H9 (cell line): ENCODE measurements around the gene ZNF683. TPM values are rescaled to one million over a fixed set of nuclear protein-coding genes. Genes with fewer than 3 reads are reported as not detected.

ENCODE experiments used
- DNase-seq: peaks from one replicate; pipeline ENCODE4 v3.0.0-alpha.2; 2017
- H2AFZ ChIP-seq: one replicate; pipeline ENCODE4 v1.6.1; 2013; ENCODE audit warnings: mild to moderate bottlenecking, low read length, control low read depth, moderate library complexity
- H2AK5ac ChIP-seq: 2 replicates; pipeline ENCODE4 v1.6.1; 2013; ENCODE audit warnings: low read length, control low read depth, mixed read lengths; ENCODE audit not compliant: insufficient read length
- H2BK120ac ChIP-seq: one replicate; pipeline ENCODE4 v1.6.1; 2013; ENCODE audit warnings: low read depth, mild to moderate bottlenecking, low read length, control low read depth, inconsistent platforms; ENCODE audit not compliant: poor library complexity, severe bottlenecking
- H2BK12ac ChIP-seq: 2 replicates; pipeline ENCODE4 v1.6.1; 2013; ENCODE audit warnings: low read length, control low read depth, mixed read lengths, low read depth; ENCODE audit not compliant: insufficient read length
- H2BK15ac ChIP-seq: 2 replicates; pipeline ENCODE4 v1.6.1; 2013; ENCODE audit warnings: low read depth, low read length, control low read depth
- H2BK20ac ChIP-seq: one replicate; pipeline ENCODE4 v1.6.1; 2013; ENCODE audit warnings: low read depth, mild to moderate bottlenecking, low read length, control low read depth, inconsistent platforms; ENCODE audit not compliant: poor library complexity, severe bottlenecking
- H2BK5ac ChIP-seq: 2 replicates; pipeline ENCODE4 v1.6.1; 2013; ENCODE audit warnings: low read length, control low read depth, mixed read lengths; ENCODE audit not compliant: insufficient read length
- H3K14ac ChIP-seq: 2 replicates; pipeline ENCODE4 v1.6.1; 2013; ENCODE audit warnings: low read length, control low read depth; ENCODE audit not compliant: insufficient read depth
- H3K18ac ChIP-seq: 2 replicates; pipeline ENCODE4 v1.6.1; 2013; ENCODE audit warnings: low read depth, mild to moderate bottlenecking, mixed read lengths, low read length, control low read depth; ENCODE audit not compliant: insufficient read length
- H3K23ac ChIP-seq: 2 replicates; pipeline ENCODE4 v1.6.1; 2013; ENCODE audit warnings: low read length, control low read depth, mixed read lengths, low read depth; ENCODE audit not compliant: insufficient read length
- H3K23me2 ChIP-seq: 2 replicates; pipeline ENCODE4 v1.6.1; 2013; ENCODE audit warnings: low read depth, mild to moderate bottlenecking, mixed read lengths, low read length, control low read depth; ENCODE audit not compliant: insufficient read length, poor library complexity, severe bottlenecking
- H3K27ac ChIP-seq: 2 replicates; pipeline ENCODE4 v1.5.1; 2013; ENCODE audit warnings: low read length, control low read depth, mixed read lengths, low read depth; ENCODE audit not compliant: insufficient read length
- H3K27me3 ChIP-seq: 2 replicates; pipeline ENCODE4 v1.6.1; 2013; ENCODE audit warnings: low read length, control low read depth, inconsistent platforms; ENCODE audit not compliant: insufficient read depth
- H3K4ac ChIP-seq: 2 replicates; pipeline ENCODE4 v1.6.1; 2013; ENCODE audit warnings: low read depth, mild to moderate bottlenecking, control low read depth, inconsistent platforms, low read length, moderate library complexity
- H3K4me1 ChIP-seq: 2 replicates; pipeline ENCODE4 v1.6.1; 2013; ENCODE audit warnings: low read length, control low read depth, inconsistent platforms; ENCODE audit not compliant: insufficient read depth
- H3K4me2 ChIP-seq: 2 replicates; pipeline ENCODE4 v1.6.1; 2013; ENCODE audit warnings: low read length, control low read depth, mixed read lengths; ENCODE audit not compliant: insufficient read length, insufficient read depth
- H3K56ac ChIP-seq: 2 replicates; pipeline ENCODE4 v1.6.1; 2013; ENCODE audit warnings: low read depth, mild to moderate bottlenecking, mixed read lengths, low read length, control low read depth; ENCODE audit not compliant: insufficient read length
- H3K79me1 ChIP-seq: 2 replicates; pipeline ENCODE4 v1.6.1; 2013; ENCODE audit warnings: low read depth, mild to moderate bottlenecking, moderate library complexity, low read length, control low read depth, inconsistent platforms; ENCODE audit not compliant: insufficient read depth, poor library complexity, severe bottlenecking
- H3K79me2 ChIP-seq: 2 replicates; pipeline ENCODE4 v1.6.1; 2013; ENCODE audit warnings: low read length, control low read depth, inconsistent platforms; ENCODE audit not compliant: insufficient read depth
- H3K9ac ChIP-seq: 2 replicates; pipeline ENCODE4 v1.6.1; 2013; ENCODE audit warnings: low read length, control low read depth, mixed read lengths; ENCODE audit not compliant: insufficient read length; ENCODE audit errors: extremely low read depth
- H3K9me3 ChIP-seq: one replicate; pipeline ENCODE4 v1.6.1; 2013; ENCODE audit warnings: low read depth, low read length, inconsistent platforms; ENCODE audit not compliant: control insufficient read depth
- H3T11ph ChIP-seq: one replicate; pipeline ENCODE4 v1.6.1; 2013; ENCODE audit warnings: mild to moderate bottlenecking, low read length, control low read depth, inconsistent platforms
- H4K20me1 ChIP-seq: one replicate; pipeline ENCODE4 v1.6.1; 2013; ENCODE audit not compliant: control insufficient read depth, insufficient read length, insufficient read depth
- H4K5ac ChIP-seq: 2 replicates; pipeline ENCODE4 v1.6.1; 2013; ENCODE audit warnings: low read depth, mild to moderate bottlenecking, mixed read lengths, low read length, control low read depth; ENCODE audit not compliant: insufficient read length
- H4K8ac ChIP-seq: replicated peaks from 2 replicates; pipeline ENCODE4 v1.6.1; 2013; ENCODE audit warnings: low read length, control low read depth, mixed read lengths, low read depth; ENCODE audit not compliant: insufficient read length
- H4K91ac ChIP-seq: 2 replicates; pipeline ENCODE4 v1.6.1; 2013; ENCODE audit warnings: low read depth, mild to moderate bottlenecking, moderate library complexity, mixed read lengths, low read length, control low read depth; ENCODE audit not compliant: insufficient read length
- H3K27ac Mint-ChIP-seq, 3 experiments: 2 replicates in 2 of 3; 3 replicates in 1 of 3; pipeline ENCODE4 v1.8.0; 2020 to 2021; ENCODE audit warnings: mixed read lengths in 3 of 3, mild to moderate bottlenecking in 1 of 3, moderate library complexity in 1 of 3
- H3K27me3 Mint-ChIP-seq: 2 replicates; pipeline ENCODE4 v1.8.0; 2021; ENCODE audit warnings: low read depth, mild to moderate bottlenecking, moderate library complexity, mixed read lengths
- H3K36me3 Mint-ChIP-seq, 3 experiments: 2 replicates in 2 of 3; 3 replicates in 1 of 3; pipeline ENCODE4 v1.8.0; 2020 to 2021; ENCODE audit warnings: low read depth in 3 of 3, mixed read lengths in 3 of 3; ENCODE audit not compliant: insufficient read depth in 1 of 3
- H3K4me1 Mint-ChIP-seq, 2 experiments: 2 replicates each; pipeline ENCODE4 v1.8.0; 2020; ENCODE audit warnings: mixed read lengths in 2 of 2
- H3K4me3 Mint-ChIP-seq, 2 experiments: 2 replicates in 1 of 2; 3 replicates in 1 of 2; pipeline ENCODE4 v1.8.0; 2020 to 2021; ENCODE audit warnings: mild to moderate bottlenecking in 2 of 2, mixed read lengths in 2 of 2, moderate library complexity in 1 of 2
- H3K9me3 Mint-ChIP-seq, 2 experiments: 2 replicates in 1 of 2; 3 replicates in 1 of 2; pipeline ENCODE4 v1.8.0; 2020; ENCODE audit warnings: mild to moderate bottlenecking in 2 of 2, mixed read lengths in 2 of 2, moderate library complexity in 1 of 2
- WGBS: extraction: QIAGEN DNeasy Blood & Tissue Kit; methylation state at CpG from one replicate; pipeline ENCODE4 v1.1.7; 2013; ENCODE audit warnings: missing lambda C conversion rate, low lambda C conversion rate, mixed read lengths; ENCODE audit not compliant: insufficient read length; ENCODE audit errors: extremely low coverage; 5-methylcytosine and 5-hydroxymethylcytosine counted together
- total RNA-seq: library from RNA; stranded (reverse); gene quantifications from 2 replicates; pipeline ENCODE4 v1.2.1, GENCODE V29; 2021
- TF ChIP-seq, protein P1 (sequence below): fragments of 200-600 bp; sonication (generic); conservative IDR thresholded peaks from 3 replicates; pipeline ENCODE4 v1.8.0; 2021; ENCODE audit warnings: antibody characterized with exemption, mild to moderate bottlenecking

Gene ZNF683
- total RNA-seq, 1 experiment from 2014 or later, result not detected

DNA sequence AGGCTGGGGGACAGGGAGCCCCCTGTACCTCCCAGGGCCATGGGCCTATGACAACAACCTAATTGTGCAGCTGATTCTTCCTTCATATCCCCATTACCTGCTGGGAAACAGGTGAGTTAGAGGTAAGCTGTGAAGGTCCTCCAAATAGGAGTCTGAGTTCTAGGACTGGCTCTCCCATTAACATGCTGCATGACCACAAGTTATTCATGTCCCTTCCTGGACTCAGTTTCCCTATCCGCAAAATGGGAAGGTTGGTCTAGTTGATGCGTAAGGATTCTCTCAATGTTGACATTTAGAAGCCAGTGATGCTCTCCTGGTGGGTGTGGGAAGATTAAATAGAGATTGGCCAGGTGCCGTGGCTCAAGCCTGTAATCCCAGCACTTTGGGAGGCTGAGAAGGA lies 4.1 kb downstream of the ZNF683 start:
- DNase-seq, result no peak
- H3K9me3 Mint-ChIP-seq, result peaks cover 0 to 3% of the 10 kb centered on the region in 2 experiments; a peak in 3 of 5 replicates
- no peaks in the 10 kb centered on the region for H3K36me3 Mint-ChIP-seq
- Histone ChIP-seq H3K79me2 (no peaks in the 10 kb centered on the region), H4K5ac (no peak overlapping the region), H2AFZ (no peak overlapping the region), H4K91ac (no peak overlapping the region), H3K27me3 (no peaks in the 10 kb centered on the region), H3K9ac (no peak overlapping the region), H3K9me3 (no peaks in the 10 kb centered on the region), H4K8ac (no peak overlapping the region), H3K4me1 (no peaks in the 10 kb centered on the region), H2BK12ac (no peak overlapping the region), H3K27ac (no peak overlapping the region), H2AK5ac (no peak overlapping the region), H3K4me2 (no peak overlapping the region), H3K4ac (no peak overlapping the region), H3K23me2 (no peaks in the 10 kb centered on the region), H4K20me1 (no peaks in the 10 kb centered on the region), H3K56ac (no peak overlapping the region), H2BK20ac (no peak overlapping the region), H3K14ac (no peak overlapping the region), H2BK15ac (no peak overlapping the region), H3T11ph (no peak overlapping the region), H2BK5ac (no peak overlapping the region), H3K79me1 (no peaks in the 10 kb centered on the region), H3K23ac (no peak overlapping the region), H3K18ac (no peak overlapping the region), H2BK120ac (no peak overlapping the region)
- no peak overlapping the region for H3K4me3 Mint-ChIP-seq
- H3K27me3 Mint-ChIP-seq, result peaks cover 22% of the 10 kb centered on the region
- no CpG with 5 or more reads among the region's 3 CpGs for WGBS
- H3K27ac Mint-ChIP-seq, result no peak overlapping the region
- TF ChIP-seq, protein P1, sequence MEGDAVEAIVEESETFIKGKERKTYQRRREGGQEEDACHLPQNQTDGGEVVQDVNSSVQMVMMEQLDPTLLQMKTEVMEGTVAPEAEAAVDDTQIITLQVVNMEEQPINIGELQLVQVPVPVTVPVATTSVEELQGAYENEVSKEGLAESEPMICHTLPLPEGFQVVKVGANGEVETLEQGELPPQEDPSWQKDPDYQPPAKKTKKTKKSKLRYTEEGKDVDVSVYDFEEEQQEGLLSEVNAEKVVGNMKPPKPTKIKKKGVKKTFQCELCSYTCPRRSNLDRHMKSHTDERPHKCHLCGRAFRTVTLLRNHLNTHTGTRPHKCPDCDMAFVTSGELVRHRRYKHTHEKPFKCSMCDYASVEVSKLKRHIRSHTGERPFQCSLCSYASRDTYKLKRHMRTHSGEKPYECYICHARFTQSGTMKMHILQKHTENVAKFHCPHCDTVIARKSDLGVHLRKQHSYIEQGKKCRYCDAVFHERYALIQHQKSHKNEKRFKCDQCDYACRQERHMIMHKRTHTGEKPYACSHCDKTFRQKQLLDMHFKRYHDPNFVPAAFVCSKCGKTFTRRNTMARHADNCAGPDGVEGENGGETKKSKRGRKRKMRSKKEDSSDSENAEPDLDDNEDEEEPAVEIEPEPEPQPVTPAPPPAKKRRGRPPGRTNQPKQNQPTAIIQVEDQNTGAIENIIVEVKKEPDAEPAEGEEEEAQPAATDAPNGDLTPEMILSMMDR, result no peak
- H3K4me1 Mint-ChIP-seq, result peaks cover 2 to 13% of the 10 kb centered on the region in 2 experiments
